Measurements from ENCODE around the gene PDCD1. TPM values are rescaled to one million over a fixed set of nuclear protein-coding genes. Genes with fewer than 3 reads are reported as not detected.

PDCD1 gene
- total and polyA plus RNA-seq, 7 experiments from 2014 or later = 0.24 to 9.4 (median 0.85) TPM; not detected in 2

GRCh38 chr2:241862775-241863535, 4.3 kb upstream of the PDCD1 start:
- no peaks in the 10 kb centered on the region for H3K9me3 ChIP-seq (ENCODE audit: control insufficient read depth in 2 of 3, low read length in 3 of 3)
- no peaks in the 10 kb centered on the region for H3K36me3 ChIP-seq (ENCODE audit: control insufficient read depth in 2 of 3, insufficient read depth in 3 of 3, low read length in 3 of 3)
- H3K4me3 Mint-ChIP-seq = peak overlapping the region in 3 of 10 donors; percentile 9 to 73 (median 51)
- H3K27ac ChIP-seq (ENCODE audit: low read depth, low read length) = no peak overlapping the region
- no peak for ATAC-seq
- peaks cover 0 to 3% of the 10 kb centered on the region in 2 donors for H3K27me3 ChIP-seq (ENCODE audit: control insufficient read depth in 2 of 2, insufficient read depth in 2 of 2, low read length in 2 of 2)
- peak overlapping the region in 1 of 9 donors; percentile 67 for H3K27ac Mint-ChIP-seq
- no peak for DNase-seq
- peaks cover 7 to 46% (median 19%) of the 10 kb centered on the region in 5 donors for H3K27me3 Mint-ChIP-seq
- H3K4me1 Mint-ChIP-seq = peaks cover 27 to 60% (median 53%) of the 10 kb centered on the region in 7 donors
- H3K36me3 Mint-ChIP-seq = peaks cover 0 to 5% (median 0%) of the 10 kb centered on the region in 5 donors
- intact Hi-C loops (cut with micrococcal nuclease) = loop anchor here in 1 of 2 donors (5.0 kb wide), 2 partner anchors 131 to 176 kb away; partner anchors contain the start of genes D2HGDH and DTYMK
- POLR2A ChIA-PET = no interaction called here
- CTCF ChIA-PET = no interaction called here
- H3K9me3 Mint-ChIP-seq = peaks cover 0 to 13% (median 0%) of the 10 kb centered on the region in 11 donors
- peaks cover 31 to 83% of the 10 kb centered on the region in 2 donors for H3K4me1 ChIP-seq (ENCODE audit: control insufficient read depth in 2 of 2, insufficient read depth in 2 of 2, low read length in 2 of 2)
- no peak overlapping the region for H3K4me3 ChIP-seq (ENCODE audit: low read length)

GRCh38 chr2:241862093-241862492, 3.4 kb upstream of the PDCD1 start:
- intact Hi-C loops (cut with micrococcal nuclease) = loop anchor here in 1 of 2 donors (5.0 kb wide), 2 partner anchors 130 to 175 kb away; partner anchors contain the start of genes D2HGDH and DTYMK
- H3K9me3 ChIP-seq (ENCODE audit: control insufficient read depth in 2 of 3, low read length in 3 of 3) = no peaks in the 10 kb centered on the region
- H3K36me3 ChIP-seq (ENCODE audit: control insufficient read depth in 2 of 3, insufficient read depth in 3 of 3, low read length in 3 of 3) = no peaks in the 10 kb centered on the region
- POLR2A ChIA-PET = no interaction called here
- peaks cover 0 to 3% of the 10 kb centered on the region in 2 donors for H3K27me3 ChIP-seq (ENCODE audit: control insufficient read depth in 2 of 2, insufficient read depth in 2 of 2, low read length in 2 of 2)
- CTCF ChIA-PET = no interaction called here
- no peak overlapping the region for H3K27ac ChIP-seq (ENCODE audit: low read depth, low read length)
- no peak overlapping the region for H3K4me3 ChIP-seq (ENCODE audit: low read length)
- DNase-seq = no peak
- H3K27me3 Mint-ChIP-seq = peaks cover 7 to 46% (median 19%) of the 10 kb centered on the region in 5 donors
- H3K4me1 ChIP-seq (ENCODE audit: control insufficient read depth in 2 of 2, insufficient read depth in 2 of 2, low read length in 2 of 2) = peaks cover 23 to 77% of the 10 kb centered on the region in 2 donors
- peaks cover 27 to 54% (median 48%) of the 10 kb centered on the region in 7 donors for H3K4me1 Mint-ChIP-seq
- H3K36me3 Mint-ChIP-seq = peaks cover 0 to 5% (median 0%) of the 10 kb centered on the region in 5 donors
- H3K9me3 Mint-ChIP-seq = peaks cover 0 to 13% (median 0%) of the 10 kb centered on the region in 11 donors
- H3K27ac Mint-ChIP-seq = peak overlapping the region in 2 of 9 donors; percentile 5 to 57
- no peak for ATAC-seq
- peak overlapping the region in 2 of 10 donors; percentile 4 to 38 for H3K4me3 Mint-ChIP-seq

- ATAC-seq (no peak), DNase-seq (no peak)
- no peaks in the 10 kb centered on the region for H3K36me3 ChIP-seq (ENCODE audit: control insufficient read depth in 2 of 3, insufficient read depth in 3 of 3, low read length in 3 of 3)
- no peak overlapping the region for H3K27ac ChIP-seq (ENCODE audit: low read depth, low read length)
- H3K9me3 ChIP-seq (ENCODE audit: control insufficient read depth in 2 of 3, low read length in 3 of 3) = no peaks in the 10 kb centered on the region
- peaks cover 0 to 13% (median 0%) of the 10 kb centered on the region in 11 donors for H3K9me3 Mint-ChIP-seq
- peak overlapping the region in 5 of 9 donors; percentile 18 to 87 (median 76) for H3K27ac Mint-ChIP-seq
- peaks cover 27 to 60% (median 51%) of the 10 kb centered on the region in 7 donors for H3K4me1 Mint-ChIP-seq
- H3K36me3 Mint-ChIP-seq = peaks cover 0 to 5% (median 0%) of the 10 kb centered on the region in 5 donors
- ChIA-PET CTCF (no interaction called here), POLR2A (no interaction called here)
- H3K4me3 Mint-ChIP-seq = peak overlapping the region in 9 of 10 donors; percentile 9 to 70 (median 46)
- no peak overlapping the region for H3K4me3 ChIP-seq (ENCODE audit: low read length)
- H3K27me3 ChIP-seq (ENCODE audit: control insufficient read depth in 2 of 2, insufficient read depth in 2 of 2, low read length in 2 of 2) = peaks cover 0 to 3% of the 10 kb centered on the region in 2 donors
- intact Hi-C loops (cut with micrococcal nuclease) = loop anchor here in 1 of 2 donors (5.0 kb wide), 2 partner anchors 129 to 174 kb away; partner anchors contain the start of genes D2HGDH and DTYMK
- peaks cover 7 to 46% (median 19%) of the 10 kb centered on the region in 5 donors for H3K27me3 Mint-ChIP-seq
- H3K4me1 ChIP-seq (ENCODE audit: control insufficient read depth in 2 of 2, insufficient read depth in 2 of 2, low read length in 2 of 2) = peaks cover 23 to 69% of the 10 kb centered on the region in 2 donors
Observed at GRCh38 chr2:241861264-241861663, 2.6 kb upstream of the PDCD1 start.

- intact Hi-C loops (cut with micrococcal nuclease) = loop anchor here in 1 of 2 donors (5.0 kb wide), 2 partner anchors 128 to 173 kb away; partner anchors contain the start of genes D2HGDH and DTYMK
- peak overlapping the region; percentile 61 for H3K4me3 ChIP-seq (ENCODE audit: low read length)
- POLR2A ChIA-PET = interaction anchor here (1.0 to 1.5 kb wide), 3 partner anchors 8 to 243 kb away, joined by 3 to 6 read pairs (median 4); no protein-coding TSS in a partner anchor
Observed at GRCh38 chr2:241860184-241861078, 1.7 kb upstream of the PDCD1 start.

GRCh38 chr2:241859436-241860183, 916 bp upstream of the PDCD1 start:
- peaks cover 0 to 3% of the 10 kb centered on the region in 2 donors for H3K27me3 ChIP-seq (ENCODE audit: control insufficient read depth in 2 of 2, insufficient read depth in 2 of 2, low read length in 2 of 2)
- ChIA-PET CTCF (no interaction called here), POLR2A (interaction anchor here (1.0 to 1.5 kb wide), 4 partner anchors 9 to 242 kb away, joined by 3 to 6 read pairs (median 4); no protein-coding TSS in a partner anchor)
- no peaks in the 10 kb centered on the region for H3K36me3 ChIP-seq (ENCODE audit: control insufficient read depth in 2 of 3, insufficient read depth in 3 of 3, low read length in 3 of 3)
- H3K27ac Mint-ChIP-seq = peak overlapping the region; percentile 9 to 96 (median 70)
- peak in 4 of 9 donors; percentile 18 to 67 (median 30) for DNase-seq
- peaks cover 18 to 50% (median 36%) of the 10 kb centered on the region in 7 donors for H3K4me1 Mint-ChIP-seq
- peaks cover 0 to 5% (median 0%) of the 10 kb centered on the region in 5 donors for H3K36me3 Mint-ChIP-seq
- ATAC-seq = peak; percentile 30
- peak overlapping the region; percentile 61 for H3K4me3 ChIP-seq (ENCODE audit: low read length)
- no peaks in the 10 kb centered on the region for H3K9me3 ChIP-seq (ENCODE audit: control insufficient read depth in 2 of 3, low read length in 3 of 3)
- H3K4me1 ChIP-seq (ENCODE audit: control insufficient read depth in 2 of 2, insufficient read depth in 2 of 2, low read length in 2 of 2) = peaks cover 23 to 62% of the 10 kb centered on the region in 2 donors
- peaks cover 5 to 32% (median 19%) of the 10 kb centered on the region in 5 donors for H3K27me3 Mint-ChIP-seq
- peaks cover 0 to 4% (median 0%) of the 10 kb centered on the region in 11 donors for H3K9me3 Mint-ChIP-seq
- intact Hi-C loops (cut with micrococcal nuclease) = loop anchor here in 1 of 2 donors (1.0 to 5.0 kb wide), 3 partner anchors 15 to 172 kb away; partner anchors contain the start of genes D2HGDH and DTYMK
- H3K27ac ChIP-seq (ENCODE audit: low read depth, low read length) = peak overlapping the region; percentile 11
- H3K4me3 Mint-ChIP-seq = peak overlapping the region; percentile 84 to 91 (median 86)

More at GRCh38 chr2:241860184-241861078, 1.7 kb upstream of the PDCD1 start:
- Histone ChIP-seq H3K9me3 (ENCODE audit: control insufficient read depth in 2 of 3, low read length in 3 of 3) (no peaks in the 10 kb centered on the region), H3K36me3 (ENCODE audit: control insufficient read depth in 2 of 3, insufficient read depth in 3 of 3, low read length in 3 of 3) (no peaks in the 10 kb centered on the region), H3K27me3 (ENCODE audit: control insufficient read depth in 2 of 2, insufficient read depth in 2 of 2, low read length in 2 of 2) (peaks cover 0 to 3% of the 10 kb centered on the region in 2 donors), H3K4me1 (ENCODE audit: control insufficient read depth in 2 of 2, insufficient read depth in 2 of 2, low read length in 2 of 2) (peaks cover 23 to 70% of the 10 kb centered on the region in 2 donors), H3K27ac (ENCODE audit: low read depth, low read length) (peak overlapping the region; percentile 11)
- peaks cover 0 to 5% (median 0%) of the 10 kb centered on the region in 5 donors for H3K36me3 Mint-ChIP-seq
- ATAC-seq = no peak
- peak overlapping the region in 3 of 9 donors; percentile 63 to 96 (median 76) for H3K27ac Mint-ChIP-seq
- peaks cover 7 to 41% (median 19%) of the 10 kb centered on the region in 5 donors for H3K27me3 Mint-ChIP-seq
- H3K9me3 Mint-ChIP-seq = peaks cover 0 to 11% (median 0%) of the 10 kb centered on the region in 11 donors
- CTCF ChIA-PET = no interaction called here
- peaks cover 21 to 58% (median 45%) of the 10 kb centered on the region in 7 donors for H3K4me1 Mint-ChIP-seq
- H3K4me3 Mint-ChIP-seq = peak overlapping the region in 6 of 10 donors; percentile 84 to 91 (median 84)
- no peak for DNase-seq

Data from naive thymus-derived CD4-positive, alpha-beta T cell (primary cell).